Liver (tissue), 9 donors: ENCODE data around the gene RNU7-1. TPM values are rescaled to one million over a fixed set of nuclear protein-coding genes. Genes with fewer than 3 reads are reported as not detected.

Experiments
- DNase-seq: peaks from one replicate; pipeline ENCODE4 v3.0.0-alpha.2; 2017; ENCODE audit warnings: low spot score
- H3K27ac ChIP-seq, 2 donors: one replicate each; pipeline ENCODE4 v1.7.0; 2013; ENCODE audit warnings: inconsistent platforms in 2 of 2, low read length in 2 of 2, control low read depth in 1 of 2, low read depth in 1 of 2, mild to moderate bottlenecking in 1 of 2
- H3K27me3 ChIP-seq, 4 donors: one replicate each; pipeline versions ENCODE4 v1.6.1 to v1.7.0; 2013; ENCODE audit warnings: low read length in 3 of 4, inconsistent platforms in 1 of 4, mild to moderate bottlenecking in 1 of 4, moderate library complexity in 1 of 4; ENCODE audit not compliant: control insufficient read depth in 4 of 4, insufficient read depth in 4 of 4
- H3K36me3 ChIP-seq, 4 donors: one replicate each; pipeline versions ENCODE4 v1.6.1 to v1.7.0; 2013; ENCODE audit warnings: low read length in 3 of 4, mild to moderate bottlenecking in 3 of 4, low read depth in 1 of 4, moderate library complexity in 1 of 4; ENCODE audit not compliant: control insufficient read depth in 4 of 4, insufficient read depth in 3 of 4
- H3K4me1 ChIP-seq, 4 donors: one replicate each; pipeline versions ENCODE4 v1.6.1 to v1.7.0; 2013; ENCODE audit warnings: low read length in 3 of 4, mild to moderate bottlenecking in 3 of 4, moderate library complexity in 1 of 4; ENCODE audit not compliant: control insufficient read depth in 4 of 4, insufficient read depth in 4 of 4
- H3K4me3 ChIP-seq, 3 donors: one replicate each; pipeline versions ENCODE4 v1.6.1 to v1.7.0; 2013; ENCODE audit warnings: low read length in 3 of 3, control low read depth in 1 of 3, low read depth in 1 of 3, mild to moderate bottlenecking in 1 of 3
- H3K9ac ChIP-seq, 2 donors: one replicate each; pipeline ENCODE4 v1.7.0; 2013; ENCODE audit warnings: low read length in 2 of 2, mild to moderate bottlenecking in 2 of 2, moderate library complexity in 2 of 2, control low read depth in 1 of 2, low read depth in 1 of 2
- H3K9me3 ChIP-seq, 4 donors: one replicate each; pipeline versions ENCODE4 v1.6.1 to v1.7.0; 2013; ENCODE audit warnings: low read length in 3 of 4; ENCODE audit not compliant: control insufficient read depth in 4 of 4
- EGR1 ChIP-seq, 2 donors: IDR thresholded peaks; 2 replicates each; pipeline ENCODE4 v1.6.1; 2016 to 2018; ENCODE audit warnings: antibody characterized with exemption in 2 of 2, low read depth in 2 of 2
- FOXA1 ChIP-seq: IDR thresholded peaks from 2 replicates; pipeline ENCODE4 v1.6.1; 2016; ENCODE audit warnings: antibody characterized with exemption
- FOXA2 ChIP-seq: IDR thresholded peaks from 2 replicates; pipeline ENCODE4 v1.6.1; 2016; ENCODE audit warnings: antibody characterized with exemption
- GABPA ChIP-seq, 2 donors: IDR thresholded peaks in 1 of 2; conservative IDR thresholded peaks in 1 of 2; 2 replicates each; pipeline ENCODE4 v1.6.1; 2016; ENCODE audit warnings: antibody characterized with exemption in 2 of 2, mild to moderate bottlenecking in 1 of 2, moderate library complexity in 1 of 2
- HNF4A ChIP-seq, 2 donors: conservative IDR thresholded peaks; 2 replicates each; pipeline ENCODE4 v1.6.1; 2016; ENCODE audit warnings: antibody characterized with exemption in 2 of 2, mild to moderate bottlenecking in 2 of 2
- HNF4G ChIP-seq: IDR thresholded peaks from 2 replicates; pipeline ENCODE4 v1.6.1; 2016; ENCODE audit warnings: antibody characterized with exemption
- JUND ChIP-seq, 2 donors: IDR thresholded peaks; 2 replicates each; pipeline ENCODE4 v1.6.1; 2016; ENCODE audit warnings: antibody characterized with exemption in 2 of 2
- RAD21 ChIP-seq, 2 donors: IDR thresholded peaks; 2 replicates each; pipeline ENCODE4 v1.6.1; 2016; ENCODE audit warnings: antibody characterized with exemption in 2 of 2, mild to moderate bottlenecking in 2 of 2
- YY1 ChIP-seq: IDR thresholded peaks from 2 replicates; pipeline ENCODE4 v1.6.1; 2016; ENCODE audit warnings: antibody characterized with exemption, mild to moderate bottlenecking
- WGBS: extraction: QIAGEN DNeasy Blood & Tissue Kit; methylation state at CpG from one replicate; pipeline ENCODE4 v1.1.7; 2013; 5-methylcytosine and 5-hydroxymethylcytosine counted together
- polyA plus RNA-seq, 2 donors: library from polyadenylated mRNA; stranded (reverse) in 1 of 2; unstranded in 1 of 2; fragments of 200-250 nt in 1 of 2; fragments of >200 nt in 1 of 2; fragmentation: Nextera tagmentation in 1 of 2; extraction: Ambion mirVana in 1 of 2; gene quantifications; one replicate each; pipeline versions ENCODE4 v1.2.1 to v1.2.3, GENCODE V29; 2013 to 2015
- total RNA-seq, 2 donors: library from RNA; depleted of rRNA; stranded (reverse); fragments of >200 nt; gene quantifications; one replicate each; pipeline ENCODE4 v1.2.3, GENCODE V29; 2014
- TF ChIP-seq, protein P1 (sequence below): IDR thresholded peaks from 2 replicates; pipeline ENCODE4 v1.6.1; 2016; ENCODE audit warnings: antibody characterized with exemption
- TF ChIP-seq, protein P2 (sequence below): IDR thresholded peaks from 2 replicates; pipeline ENCODE4 v1.6.1; 2016; ENCODE audit warnings: antibody characterized with exemption
- TF ChIP-seq, protein P3 (sequence below): IDR thresholded peaks from 2 replicates; pipeline ENCODE4 v1.6.1; 2016; ENCODE audit warnings: antibody characterized with exemption
- TF ChIP-seq, protein P4 (sequence below): IDR thresholded peaks from 2 replicates; pipeline ENCODE4 v1.6.1; 2016; ENCODE audit warnings: antibody characterized with exemption, mild to moderate bottlenecking
- TF ChIP-seq, protein P5 (sequence below): fragments of 150-350 bp; IDR thresholded peaks from 2 replicates; pipeline ENCODE4 v1.5.1; 2017; ENCODE audit warnings: improper control_type of control experiment, low read depth, low read length; ENCODE audit not compliant: missing input control
- donor health status: healthy.
- donor health status: healthy.
- donor health status: healthy.
- donor health status: healthy.
- donor health status: healthy.

Gene RNU7-1
- total and polyA plus RNA-seq, 4 donors = not detected

DNA sequence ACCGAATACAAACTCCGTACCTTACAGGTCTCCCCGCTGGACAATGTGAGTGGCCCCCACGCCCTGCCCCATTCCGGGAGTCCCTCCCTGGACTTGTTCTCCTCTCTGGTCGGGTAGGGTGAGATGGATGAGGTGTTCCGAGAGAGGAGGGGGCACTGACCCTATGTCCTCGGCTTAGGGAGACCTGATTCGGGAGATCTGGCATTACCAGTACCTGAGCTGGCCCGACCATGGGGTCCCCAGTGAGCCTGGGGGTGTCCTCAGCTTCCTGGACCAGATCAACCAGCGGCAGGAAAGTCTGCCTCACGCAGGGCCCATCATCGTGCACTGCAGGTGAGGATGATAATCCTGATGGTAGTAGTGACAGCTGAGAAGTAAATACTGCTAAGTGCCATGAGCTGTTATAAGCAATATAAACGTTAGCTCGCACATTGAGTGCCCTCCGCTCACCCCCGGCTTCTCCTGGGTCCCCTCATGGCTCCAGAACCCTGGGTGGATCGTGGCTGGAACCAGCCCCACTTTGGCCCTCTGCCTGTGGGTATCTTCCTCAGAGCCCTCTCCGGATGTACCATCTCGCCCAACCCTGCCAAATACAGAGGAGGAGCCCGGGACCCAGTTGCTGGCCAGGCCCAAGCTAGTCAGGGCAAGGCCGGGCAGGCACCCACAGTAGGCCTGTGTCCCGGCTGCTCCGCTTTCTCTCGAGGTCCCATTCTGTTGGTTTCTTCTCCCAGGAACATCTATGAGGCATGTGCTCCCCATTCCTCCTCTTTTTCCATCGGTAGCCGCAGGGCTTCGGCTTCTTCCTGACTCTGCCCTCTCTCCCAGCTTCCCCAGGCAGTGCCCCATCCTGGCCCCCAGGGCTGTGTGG is 14.4 kb downstream of the RNU7-1 start (continued):
- TF ChIP-seq, protein P1, sequence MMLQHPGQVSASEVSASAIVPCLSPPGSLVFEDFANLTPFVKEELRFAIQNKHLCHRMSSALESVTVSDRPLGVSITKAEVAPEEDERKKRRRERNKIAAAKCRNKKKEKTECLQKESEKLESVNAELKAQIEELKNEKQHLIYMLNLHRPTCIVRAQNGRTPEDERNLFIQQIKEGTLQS = no peak
- TF ChIP-seq, protein P2, sequence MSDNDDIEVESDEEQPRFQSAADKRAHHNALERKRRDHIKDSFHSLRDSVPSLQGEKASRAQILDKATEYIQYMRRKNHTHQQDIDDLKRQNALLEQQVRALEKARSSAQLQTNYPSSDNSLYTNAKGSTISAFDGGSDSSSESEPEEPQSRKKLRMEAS = no peak
- TF ChIP-seq GABPA (IDR thresholded peaks at IDR 0.05 in 1 of 2, conservative IDR thresholded peaks at IDR 0.05 in 1 of 2) (no peak), YY1 (no peak)

DNA sequence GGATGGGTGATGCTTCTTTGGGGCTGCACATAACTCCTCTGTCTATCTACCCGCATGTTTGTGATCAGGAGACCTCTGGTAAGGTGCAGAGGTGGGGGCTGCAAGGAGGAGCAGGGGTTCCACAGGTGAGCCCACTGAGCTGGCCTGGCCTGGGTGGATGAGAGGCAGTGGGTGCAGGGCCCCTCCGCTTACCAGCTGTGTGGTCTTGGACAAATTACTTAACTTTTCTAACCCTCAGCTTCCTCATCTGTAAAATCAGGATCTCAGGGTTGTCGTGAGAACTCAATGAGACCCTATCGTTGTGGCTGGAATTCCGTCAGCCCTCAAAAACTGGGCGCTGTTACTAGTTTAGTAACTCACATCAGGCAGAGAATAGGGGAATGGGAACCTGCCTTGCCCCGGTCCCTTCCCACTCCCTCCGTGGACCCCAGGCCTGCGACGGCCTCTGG is 15.0 kb downstream of the RNU7-1 start:
- WGBS = 72% methylated on average over 10 of the region's 10 CpGs
- peak overlapping the region; percentile 56 to 73 for H3K27ac ChIP-seq
- H3K4me1 ChIP-seq = peaks cover 0 to 36% (median 14%) of the 10 kb centered on the region in 4 donors
- H3K9me3 ChIP-seq = no peaks in the 10 kb centered on the region
- peaks cover 0 to 3% (median 2%) of the 10 kb centered on the region in 4 donors for H3K36me3 ChIP-seq
- no peaks in the 10 kb centered on the region for H3K27me3 ChIP-seq
- no peak overlapping the region for H3K4me3 ChIP-seq
- H3K9ac ChIP-seq = no peak overlapping the region
- DNase-seq = no peak
- TF ChIP-seq, protein P1 = no peak
- no peak for TF ChIP-seq RAD21 (IDR thresholded peaks at IDR 0.05)
- TF ChIP-seq, protein P3, sequence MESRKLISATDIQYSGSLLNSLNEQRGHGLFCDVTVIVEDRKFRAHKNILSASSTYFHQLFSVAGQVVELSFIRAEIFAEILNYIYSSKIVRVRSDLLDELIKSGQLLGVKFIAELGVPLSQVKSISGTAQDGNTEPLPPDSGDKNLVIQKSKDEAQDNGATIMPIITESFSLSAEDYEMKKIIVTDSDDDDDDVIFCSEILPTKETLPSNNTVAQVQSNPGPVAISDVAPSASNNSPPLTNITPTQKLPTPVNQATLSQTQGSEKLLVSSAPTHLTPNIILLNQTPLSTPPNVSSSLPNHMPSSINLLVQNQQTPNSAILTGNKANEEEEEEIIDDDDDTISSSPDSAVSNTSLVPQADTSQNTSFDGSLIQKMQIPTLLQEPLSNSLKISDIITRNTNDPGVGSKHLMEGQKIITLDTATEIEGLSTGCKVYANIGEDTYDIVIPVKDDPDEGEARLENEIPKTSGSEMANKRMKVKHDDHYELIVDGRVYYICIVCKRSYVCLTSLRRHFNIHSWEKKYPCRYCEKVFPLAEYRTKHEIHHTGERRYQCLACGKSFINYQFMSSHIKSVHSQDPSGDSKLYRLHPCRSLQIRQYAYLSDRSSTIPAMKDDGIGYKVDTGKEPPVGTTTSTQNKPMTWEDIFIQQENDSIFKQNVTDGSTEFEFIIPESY = no peak
- no peak for TF ChIP-seq HNF4G
- no peak for TF ChIP-seq EGR1 (IDR thresholded peaks at IDR 0.05; ENCODE audit: low read depth in 2 of 2)
- TF ChIP-seq, protein P2 = no peak
- TF ChIP-seq, protein P4, sequence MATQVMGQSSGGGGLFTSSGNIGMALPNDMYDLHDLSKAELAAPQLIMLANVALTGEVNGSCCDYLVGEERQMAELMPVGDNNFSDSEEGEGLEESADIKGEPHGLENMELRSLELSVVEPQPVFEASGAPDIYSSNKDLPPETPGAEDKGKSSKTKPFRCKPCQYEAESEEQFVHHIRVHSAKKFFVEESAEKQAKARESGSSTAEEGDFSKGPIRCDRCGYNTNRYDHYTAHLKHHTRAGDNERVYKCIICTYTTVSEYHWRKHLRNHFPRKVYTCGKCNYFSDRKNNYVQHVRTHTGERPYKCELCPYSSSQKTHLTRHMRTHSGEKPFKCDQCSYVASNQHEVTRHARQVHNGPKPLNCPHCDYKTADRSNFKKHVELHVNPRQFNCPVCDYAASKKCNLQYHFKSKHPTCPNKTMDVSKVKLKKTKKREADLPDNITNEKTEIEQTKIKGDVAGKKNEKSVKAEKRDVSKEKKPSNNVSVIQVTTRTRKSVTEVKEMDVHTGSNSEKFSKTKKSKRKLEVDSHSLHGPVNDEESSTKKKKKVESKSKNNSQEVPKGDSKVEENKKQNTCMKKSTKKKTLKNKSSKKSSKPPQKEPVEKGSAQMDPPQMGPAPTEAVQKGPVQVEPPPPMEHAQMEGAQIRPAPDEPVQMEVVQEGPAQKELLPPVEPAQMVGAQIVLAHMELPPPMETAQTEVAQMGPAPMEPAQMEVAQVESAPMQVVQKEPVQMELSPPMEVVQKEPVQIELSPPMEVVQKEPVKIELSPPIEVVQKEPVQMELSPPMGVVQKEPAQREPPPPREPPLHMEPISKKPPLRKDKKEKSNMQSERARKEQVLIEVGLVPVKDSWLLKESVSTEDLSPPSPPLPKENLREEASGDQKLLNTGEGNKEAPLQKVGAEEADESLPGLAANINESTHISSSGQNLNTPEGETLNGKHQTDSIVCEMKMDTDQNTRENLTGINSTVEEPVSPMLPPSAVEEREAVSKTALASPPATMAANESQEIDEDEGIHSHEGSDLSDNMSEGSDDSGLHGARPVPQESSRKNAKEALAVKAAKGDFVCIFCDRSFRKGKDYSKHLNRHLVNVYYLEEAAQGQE = no peak
- no peak for TF ChIP-seq HNF4A (conservative IDR thresholded peaks at IDR 0.05)
- no peak for TF ChIP-seq YY1
- no peak for TF ChIP-seq JUND (IDR thresholded peaks at IDR 0.05)
- TF ChIP-seq FOXA1 = no peak
- TF ChIP-seq GABPA (IDR thresholded peaks at IDR 0.05 in 1 of 2, conservative IDR thresholded peaks at IDR 0.05 in 1 of 2) = no peak
- no peak for TF ChIP-seq FOXA2
- TF ChIP-seq, protein P5, sequence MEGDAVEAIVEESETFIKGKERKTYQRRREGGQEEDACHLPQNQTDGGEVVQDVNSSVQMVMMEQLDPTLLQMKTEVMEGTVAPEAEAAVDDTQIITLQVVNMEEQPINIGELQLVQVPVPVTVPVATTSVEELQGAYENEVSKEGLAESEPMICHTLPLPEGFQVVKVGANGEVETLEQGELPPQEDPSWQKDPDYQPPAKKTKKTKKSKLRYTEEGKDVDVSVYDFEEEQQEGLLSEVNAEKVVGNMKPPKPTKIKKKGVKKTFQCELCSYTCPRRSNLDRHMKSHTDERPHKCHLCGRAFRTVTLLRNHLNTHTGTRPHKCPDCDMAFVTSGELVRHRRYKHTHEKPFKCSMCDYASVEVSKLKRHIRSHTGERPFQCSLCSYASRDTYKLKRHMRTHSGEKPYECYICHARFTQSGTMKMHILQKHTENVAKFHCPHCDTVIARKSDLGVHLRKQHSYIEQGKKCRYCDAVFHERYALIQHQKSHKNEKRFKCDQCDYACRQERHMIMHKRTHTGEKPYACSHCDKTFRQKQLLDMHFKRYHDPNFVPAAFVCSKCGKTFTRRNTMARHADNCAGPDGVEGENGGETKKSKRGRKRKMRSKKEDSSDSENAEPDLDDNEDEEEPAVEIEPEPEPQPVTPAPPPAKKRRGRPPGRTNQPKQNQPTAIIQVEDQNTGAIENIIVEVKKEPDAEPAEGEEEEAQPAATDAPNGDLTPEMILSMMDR = no peak
